ENCODE measurements around the gene CHERP. TPM values are rescaled to one million over a fixed set of nuclear protein-coding genes. Genes with fewer than 3 reads are reported as not detected.

CHERP gene
- polyA plus RNA-seq, 2 of the 4 experiments (the other 2 are of a cell fraction): 4.4 to 24.4 TPM

GRCh38 chr19:16522559-16523377, 19.5 kb downstream of the CHERP start:
- CTCF ChIA-PET: interaction anchor here (1.1 kb wide), 1 partner anchor 15 kb away, joined by 3 read pairs; no protein-coding TSS in a partner anchor
- FAIRE-seq (no peak), ATAC-seq (no peak), DNase-seq (ENCODE audit: low read depth in 1 of 2, low spot score in 1 of 2) (no peak)
- WGBS (ENCODE audit: missing lambda C conversion rate): 94% methylated on average over 19 of the region's 25 CpGs
- Histone ChIP-seq H3K4me2 (no peak overlapping the region), H3K27ac (no peak overlapping the region), H3K9me3 (no peaks in the 10 kb centered on the region), H3K4me1 (no peaks in the 10 kb centered on the region), H3K4me3 (no peak overlapping the region)
- POLR2A ChIA-PET: no interaction called here
- TF ChIP-seq MYC (IDR thresholded peaks at IDR 0.05; ENCODE audit: borderline replicate concordance, low read length) (no peak), KDM1A (IDR thresholded peaks at IDR 0.05; ENCODE audit: low read depth) (no peak), TP53 (CRISPR knock-in tag; IDR thresholded peaks at IDR 0.05) (no peak), FOSL2 (IDR thresholded peaks at IDR 0.05) (no peak), FOSL2 (CRISPR knock-in tag; IDR thresholded peaks at IDR 0.05) (no peak), MAFK (IDR thresholded peaks at IDR 0.05; ENCODE audit: partially characterized antibody) (no peak), RNF2 (IDR thresholded peaks at IDR 0.05; ENCODE audit: borderline replicate concordance, low read depth) (no peak), PBX3 (IDR thresholded peaks at IDR 0.05) (no peak), MAX (IDR thresholded peaks at IDR 0.05) (no peak), NR3C1 (IDR thresholded peaks at IDR 0.05) (no peak), EHF (CRISPR knock-in tag; IDR thresholded peaks at IDR 0.05) (no peak), GATA3 (IDR thresholded peaks at IDR 0.05; ENCODE audit: borderline replicate concordance) (no peak), CHD2 (IDR thresholded peaks at IDR 0.05; ENCODE audit: low read length, partially characterized antibody) (no peak), ESRRA (IDR thresholded peaks at IDR 0.05; ENCODE audit: borderline replicate concordance, low read length) (no peak), ZC3H11A (IDR thresholded peaks at IDR 0.05) (no peak)

GRCh38 chr19:16521715-16522289, 20.4 kb downstream of the CHERP start:
- no peaks in the 10 kb centered on the region for H3K9me3 ChIP-seq
- DNase-seq (ENCODE audit: low read depth in 1 of 2, low spot score in 1 of 2) (no peak), FAIRE-seq (no peak), ATAC-seq (no peak)
- H3K4me1 ChIP-seq: no peaks in the 10 kb centered on the region
- H3K27ac ChIP-seq: no peak overlapping the region
- ChIA-PET POLR2A (no interaction called here), CTCF (no interaction called here)
- TF ChIP-seq CHD4 (IDR thresholded peaks at IDR 0.05; ENCODE audit: borderline replicate concordance): no peak
- TF ChIP-seq HES2 (IDR thresholded peaks at IDR 0.05): no peak
- H3K4me3 ChIP-seq: no peak overlapping the region
- no peak overlapping the region for H3K4me2 ChIP-seq
- 97% methylated on average over 10 of the region's 10 CpGs for WGBS (ENCODE audit: missing lambda C conversion rate)

GRCh38 chr19:16520986-16521624, 21.1 kb downstream of the CHERP start:
- FAIRE-seq (no peak), ATAC-seq (no peak; a peak in 1 of 6 replicates), DNase-seq (ENCODE audit: low read depth in 1 of 2, low spot score in 1 of 2) (no peak)
- Histone ChIP-seq H3K4me3 (no peak overlapping the region), H3K9me3 (no peaks in the 10 kb centered on the region), H3K27ac (no peak overlapping the region), H3K4me2 (no peak overlapping the region), H3K4me1 (no peaks in the 10 kb centered on the region)
- no CpG with 5 or more reads among the region's 18 CpGs for WGBS (ENCODE audit: missing lambda C conversion rate)
- POLR2A ChIA-PET: no interaction called here
- CTCF ChIA-PET: no interaction called here
- TF ChIP-seq ELK1 (IDR thresholded peaks at IDR 0.05; ENCODE audit: low read depth, low read length) (no peak), FOSB (CRISPR knock-in tag; IDR thresholded peaks at IDR 0.05) (no peak), HOXB5 (CRISPR knock-in tag; IDR thresholded peaks at IDR 0.05) (no peak), RARB (CRISPR knock-in tag; IDR thresholded peaks at IDR 0.05) (no peak), POLR2A (IDR thresholded peaks at IDR 0.05; ENCODE audit: low read length) (no peak), TFCP2L1 (CRISPR knock-in tag; IDR thresholded peaks at IDR 0.05) (no peak), RFX5 (IDR thresholded peaks at IDR 0.05) (no peak), EHMT2 (IDR thresholded peaks at IDR 0.05; ENCODE audit: low read depth) (no peak), HEYL (CRISPR knock-in tag; IDR thresholded peaks at IDR 0.05) (no peak), FOSL2 (IDR thresholded peaks at IDR 0.05) (no peak), FOSL2 (CRISPR knock-in tag; IDR thresholded peaks at IDR 0.05) (no peak), RNF2 (IDR thresholded peaks at IDR 0.05; ENCODE audit: borderline replicate concordance, low read depth) (no peak), NR3C1 (IDR thresholded peaks at IDR 0.05) (no peak), MAZ (IDR thresholded peaks at IDR 0.05; ENCODE audit: borderline replicate concordance, low read depth, low read length) (no peak), JUN (IDR thresholded peaks at IDR 0.05) (no peak), BCL3 (IDR thresholded peaks at IDR 0.05) (no peak), RCOR1 (IDR thresholded peaks at IDR 0.05; ENCODE audit: low read depth, low read length) (no peak), KDM5A (IDR thresholded peaks at IDR 0.05) (no peak), TP53 (CRISPR knock-in tag; IDR thresholded peaks at IDR 0.05) (no peak)
